GM12878 (cell line): ENCODE results near the gene HBD.

ENCODE experiments used
- ASH2L ChIP-seq: fragments of 300-600, 200-600 bp; sonication (generic); IDR thresholded peaks from 2 replicates; pipeline ENCODE4 v1.6.1; 2017; ENCODE audit warnings: low read depth, mild to moderate bottlenecking, borderline replicate concordance
- GABPA ChIP-seq: IDR thresholded peaks from 2 replicates; pipeline ENCODE4 v1.6.1; 2014; ENCODE audit warnings: antibody characterized with exemption, low read depth, mild to moderate bottlenecking, inconsistent platforms
- JUND ChIP-seq: IDR thresholded peaks from 2 replicates; pipeline ENCODE4 v1.6.1; 2012; ENCODE audit warnings: low read depth, mild to moderate bottlenecking, low read length, improper control_type of control experiment, moderate library complexity
- MXI1 ChIP-seq: fragments of 150-350 bp; IDR thresholded peaks from 2 replicates; pipeline ENCODE4 v1.6.1; 2011; ENCODE audit warnings: low read depth, mild to moderate bottlenecking, inconsistent platforms, low read length, improper control_type of control experiment
- NR2F1 ChIP-seq: fragments of 450-650 bp; conservative IDR thresholded peaks from 2 replicates; pipeline ENCODE4 v1.6.1; 2017; ENCODE audit warnings: mild to moderate bottlenecking
- NRF1 ChIP-seq: conservative IDR thresholded peaks from 2 replicates; pipeline ENCODE4 v1.6.1; 2011; ENCODE audit warnings: mild to moderate bottlenecking, low read depth, low read length, improper control_type of control experiment
- POLR2AphosphoS5 ChIP-seq: IDR thresholded peaks from 2 replicates; pipeline ENCODE4 v1.6.1; 2011; ENCODE audit warnings: mild to moderate bottlenecking, low read length, inconsistent platforms
- RFX5 ChIP-seq: IDR thresholded peaks from 2 replicates; pipeline ENCODE4 v1.6.1; 2011; ENCODE audit warnings: low read depth, low read length, improper control_type of control experiment
- SMAD1 ChIP-seq: fragments of 450-650 bp; IDR thresholded peaks from 2 replicates; pipeline ENCODE4 v1.6.1; 2018; ENCODE audit warnings: mild to moderate bottlenecking, low read depth; ENCODE audit not compliant: partially characterized antibody
- SP1 ChIP-seq: IDR thresholded peaks from one replicate; pipeline ENCODE4 v1.6.1; 2011; ENCODE audit warnings: low read depth, low read length
- TBL1XR1 ChIP-seq: IDR thresholded peaks from 2 replicates; pipeline ENCODE4 v1.6.1; 2012; ENCODE audit warnings: low read depth, low read length, improper control_type of control experiment
- TF ChIP-seq, protein P1 (sequence below), 3 experiments: IDR thresholded peaks in 2 of 3; conservative IDR thresholded peaks in 1 of 3; 2 replicates each; pipeline ENCODE4 v1.5.1; 2011; ENCODE audit warnings: low read depth in 3 of 3, low read length in 3 of 3, mild to moderate bottlenecking in 3 of 3, control low read depth in 2 of 3, moderate library complexity in 2 of 3, inconsistent platforms in 1 of 3, mixed read lengths in 1 of 3; ENCODE audit not compliant: control insufficient read depth in 2 of 3, insufficient read depth in 1 of 3; ENCODE audit errors: extremely low read depth in 1 of 3
- TF ChIP-seq, protein P2 (sequence below): IDR thresholded peaks from 2 replicates; pipeline ENCODE4 v1.6.1; 2012; ENCODE audit warnings: low read depth, low read length, improper control_type of control experiment

DNA sequence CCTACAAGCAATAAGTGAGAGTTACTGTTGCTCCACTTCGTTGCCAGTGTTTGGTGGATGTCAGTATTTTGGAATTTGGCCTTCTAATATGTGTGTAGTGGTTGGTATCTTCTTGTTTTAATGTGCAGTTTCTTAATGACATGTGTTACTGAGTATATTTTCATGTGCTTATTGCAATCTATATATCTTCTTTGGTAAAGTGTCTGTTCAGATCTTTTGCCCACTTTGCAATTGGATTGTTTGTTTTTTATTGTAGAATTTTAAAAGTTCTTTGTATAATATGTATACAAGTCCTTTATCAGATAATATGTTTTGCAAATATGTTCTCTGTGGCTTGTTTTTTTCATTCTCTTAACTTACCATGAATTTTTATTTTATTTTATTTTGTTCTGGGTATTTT, 41.5 kb downstream of the HBD start:
- TF ChIP-seq ASH2L = no peak
- no peak for TF ChIP-seq MXI1
- TF ChIP-seq, protein P1, sequence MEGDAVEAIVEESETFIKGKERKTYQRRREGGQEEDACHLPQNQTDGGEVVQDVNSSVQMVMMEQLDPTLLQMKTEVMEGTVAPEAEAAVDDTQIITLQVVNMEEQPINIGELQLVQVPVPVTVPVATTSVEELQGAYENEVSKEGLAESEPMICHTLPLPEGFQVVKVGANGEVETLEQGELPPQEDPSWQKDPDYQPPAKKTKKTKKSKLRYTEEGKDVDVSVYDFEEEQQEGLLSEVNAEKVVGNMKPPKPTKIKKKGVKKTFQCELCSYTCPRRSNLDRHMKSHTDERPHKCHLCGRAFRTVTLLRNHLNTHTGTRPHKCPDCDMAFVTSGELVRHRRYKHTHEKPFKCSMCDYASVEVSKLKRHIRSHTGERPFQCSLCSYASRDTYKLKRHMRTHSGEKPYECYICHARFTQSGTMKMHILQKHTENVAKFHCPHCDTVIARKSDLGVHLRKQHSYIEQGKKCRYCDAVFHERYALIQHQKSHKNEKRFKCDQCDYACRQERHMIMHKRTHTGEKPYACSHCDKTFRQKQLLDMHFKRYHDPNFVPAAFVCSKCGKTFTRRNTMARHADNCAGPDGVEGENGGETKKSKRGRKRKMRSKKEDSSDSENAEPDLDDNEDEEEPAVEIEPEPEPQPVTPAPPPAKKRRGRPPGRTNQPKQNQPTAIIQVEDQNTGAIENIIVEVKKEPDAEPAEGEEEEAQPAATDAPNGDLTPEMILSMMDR (IDR thresholded peaks at IDR 0.05 in 2 of 3, conservative IDR thresholded peaks at IDR 0.05 in 1 of 3; ENCODE audit: control insufficient read depth in 2 of 3, extremely low read depth in 1 of 3, insufficient read depth in 1 of 3, low read depth in 3 of 3, low read length in 3 of 3) = no peak
- no peak for TF ChIP-seq NRF1
- TF ChIP-seq, protein P2, sequence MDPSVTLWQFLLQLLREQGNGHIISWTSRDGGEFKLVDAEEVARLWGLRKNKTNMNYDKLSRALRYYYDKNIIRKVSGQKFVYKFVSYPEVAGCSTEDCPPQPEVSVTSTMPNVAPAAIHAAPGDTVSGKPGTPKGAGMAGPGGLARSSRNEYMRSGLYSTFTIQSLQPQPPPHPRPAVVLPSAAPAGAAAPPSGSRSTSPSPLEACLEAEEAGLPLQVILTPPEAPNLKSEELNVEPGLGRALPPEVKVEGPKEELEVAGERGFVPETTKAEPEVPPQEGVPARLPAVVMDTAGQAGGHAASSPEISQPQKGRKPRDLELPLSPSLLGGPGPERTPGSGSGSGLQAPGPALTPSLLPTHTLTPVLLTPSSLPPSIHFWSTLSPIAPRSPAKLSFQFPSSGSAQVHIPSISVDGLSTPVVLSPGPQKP = no peak
- TF ChIP-seq RFX5 = no peak
- no peak for TF ChIP-seq SP1
- TF ChIP-seq GABPA = no peak
- no peak for TF ChIP-seq JUND
- TF ChIP-seq SMAD1 = no peak
- TF ChIP-seq NR2F1 = no peak
- no peak for TF ChIP-seq POLR2AphosphoS5
- no peak for TF ChIP-seq TBL1XR1
